Stimulated activated CD4-positive, alpha-beta T cell treated with anti-CD3 and anti-CD28 coated beads, Interleukin-4, amount 100 ng/mL, for 48 hours (primary cell): Measurements from ENCODE around the gene POLR2F.
"Not testable (repeated sequence)": the region's sequence is repeated elsewhere in the genome, so short reads cannot be mapped to it uniquely, and the experiment has no call there.

Source experiments
- DNase-seq, 2 donors: peaks; one replicate each; pipeline ENCODE4 v3.0.0-alpha.2; 2020; ENCODE audit warnings: low read depth in 2 of 2

Gene POLR2F

GRCh38 chr22:37953062-37953436 is 450 bp upstream of the POLR2F start:
- no peak for DNase-seq

GRCh38 chr22:37954686-37955085 is 1.2 kb downstream of the POLR2F start:
- no peak for DNase-seq

- DNase-seq, result not testable (repeated sequence)
These were observed 2.4 kb downstream of the POLR2F start for GRCh38 chr22:37955825-37956397.

- DNase-seq, result no peak
These were observed 3.7 kb downstream of the POLR2F start for GRCh38 chr22:37957232-37957631.

GRCh38 chr22:37959231-37959825 is 5.8 kb downstream of the POLR2F start:
- no peak for DNase-seq

- DNase-seq, result no peak
These were observed 7.6 kb downstream of the POLR2F start for GRCh38 chr22:37961062-37961461.

- no peak for DNase-seq
These were observed 12.6 kb downstream of the POLR2F start for GRCh38 chr22:37965940-37966664.

- no peak for DNase-seq
These were observed 13.6 kb downstream of the POLR2F start for GRCh38 chr22:37967147-37967546.

GRCh38 chr22:37967637-37968451 is 14.3 kb downstream of the POLR2F start:
- DNase-seq, result no peak

GRCh38 chr22:37968452-37969251 is 15.2 kb downstream of the POLR2F start:
- no peak for DNase-seq

- DNase-seq, result no peak
These were observed 17.4 kb downstream of the POLR2F start for GRCh38 chr22:37970864-37971263.

- no peak for DNase-seq
These were observed 18.3 kb downstream of the POLR2F start for GRCh38 chr22:37971475-37972434.

GRCh38 chr22:37972527-37972926 is 19.0 kb downstream of the POLR2F start:
- no peak for DNase-seq

- no peak for DNase-seq
These were observed 20.0 kb downstream of the POLR2F start for GRCh38 chr22:37973271-37974170.

- no peak for DNase-seq
These were observed 21.7 kb downstream of the POLR2F start for GRCh38 chr22:37975153-37975552.

- DNase-seq, result not testable (repeated sequence)
These were observed 22.5 kb downstream of the POLR2F start for GRCh38 chr22:37976022-37976421.

- DNase-seq, result no peak
These were observed 23.0 kb downstream of the POLR2F start for GRCh38 chr22:37976547-37976946.

- DNase-seq, result no peak
These were observed 26.3 kb downstream of the POLR2F start for GRCh38 chr22:37979782-37980181.

- DNase-seq, result no peak
These were observed 27.9 kb downstream of the POLR2F start for GRCh38 chr22:37981282-37982011.
